Mesothelial cell of epicardium (in vitro differentiated cells): ENCODE measurements around the gene VGLL4. TPM values are rescaled to one million over a fixed set of nuclear protein-coding genes. Genes with fewer than 3 reads are reported as not detected.
A peak's percentile ranks its signal among the peaks of the same experiment; 100 is the strongest.

ENCODE experiments used
- DNase-seq, 2 experiments: peaks; one replicate each; pipeline ENCODE4 v3.0.0; 2021; ENCODE audit warnings: low spot score in 2 of 2; ENCODE audit not compliant: unreplicated experiment in 2 of 2
- H3K27ac Mint-ChIP-seq: 2 replicates; pipeline ENCODE4 v1.8.0; 2021; ENCODE audit warnings: mixed read lengths
- H3K27me3 Mint-ChIP-seq: 2 replicates; pipeline ENCODE4 v1.8.0; 2021; ENCODE audit warnings: low read depth, mixed read lengths
- H3K36me3 Mint-ChIP-seq: 2 replicates; pipeline ENCODE4 v1.8.0; 2021; ENCODE audit warnings: mixed read lengths
- H3K4me1 Mint-ChIP-seq: 2 replicates; pipeline ENCODE4 v1.8.0; 2021; ENCODE audit warnings: mixed read lengths
- H3K4me3 Mint-ChIP-seq: 2 replicates; pipeline ENCODE4 v1.8.0; 2021; ENCODE audit warnings: mild to moderate bottlenecking, moderate library complexity, mixed read lengths
- H3K9me3 Mint-ChIP-seq: 2 replicates; pipeline ENCODE4 v1.8.0; 2021; ENCODE audit warnings: mixed read lengths
- CTCF ChIP-seq: fragments of 200-600 bp; sonication (generic); IDR thresholded peaks from one replicate; pipeline ENCODE4 v1.5.0; 2021; ENCODE audit warnings: antibody characterized with exemption; ENCODE audit not compliant: unreplicated experiment
- total RNA-seq: library from RNA; stranded (reverse); gene quantifications from 3 replicates; pipeline ENCODE4 v1.2.1, GENCODE V29; 2021

VGLL4 gene
- total RNA-seq, 1 donor from 2014 or later: 140 TPM

GRCh38 chr3:11563159-11563864 lies 80.4 kb downstream of the VGLL4 start:
- Mint-ChIP-seq H3K27ac (peak overlapping the region; percentile 69), H3K4me1 (peaks cover 26% of the 10 kb centered on the region), H3K9me3 (no peaks in the 10 kb centered on the region), H3K4me3 (no peak overlapping the region), H3K36me3 (peaks cover 11% of the 10 kb centered on the region), H3K27me3 (no peaks in the 10 kb centered on the region)
- TF ChIP-seq CTCF: no peak
- DNase-seq: no peak

DNA sequence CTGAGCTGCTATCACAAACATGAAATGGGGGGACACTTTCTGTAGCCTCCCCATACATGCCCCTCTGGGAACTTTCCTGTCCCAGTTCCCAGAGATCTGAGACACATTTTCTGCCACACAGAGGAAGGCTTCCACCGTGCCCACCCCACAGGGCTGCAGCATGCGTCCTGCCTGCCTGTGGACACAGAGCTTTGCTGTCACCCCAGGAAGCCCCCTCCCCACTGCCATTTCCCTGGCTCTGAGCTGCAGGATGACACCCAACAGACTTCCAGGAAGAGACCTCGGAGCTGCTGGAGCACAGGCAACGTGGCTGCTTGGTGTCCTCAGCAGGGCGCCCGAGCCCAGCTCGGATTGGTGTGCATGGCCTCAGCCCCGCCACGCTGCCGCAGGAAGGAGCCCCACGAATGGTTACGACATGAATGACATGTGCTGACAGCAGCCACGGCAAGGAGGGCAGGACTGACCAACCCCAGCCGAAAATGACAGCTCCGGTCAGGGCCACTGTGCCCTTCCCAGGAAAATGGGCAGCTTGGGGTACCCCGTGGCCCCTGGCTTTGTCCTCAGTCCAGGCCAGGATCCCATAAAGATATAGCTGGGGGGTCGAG lies 81.3 kb downstream of the VGLL4 start:
- DNase-seq: no peak
- peaks cover 11% of the 10 kb centered on the region for H3K36me3 Mint-ChIP-seq
- peak overlapping the region; percentile 47 for H3K27ac Mint-ChIP-seq

DNA sequence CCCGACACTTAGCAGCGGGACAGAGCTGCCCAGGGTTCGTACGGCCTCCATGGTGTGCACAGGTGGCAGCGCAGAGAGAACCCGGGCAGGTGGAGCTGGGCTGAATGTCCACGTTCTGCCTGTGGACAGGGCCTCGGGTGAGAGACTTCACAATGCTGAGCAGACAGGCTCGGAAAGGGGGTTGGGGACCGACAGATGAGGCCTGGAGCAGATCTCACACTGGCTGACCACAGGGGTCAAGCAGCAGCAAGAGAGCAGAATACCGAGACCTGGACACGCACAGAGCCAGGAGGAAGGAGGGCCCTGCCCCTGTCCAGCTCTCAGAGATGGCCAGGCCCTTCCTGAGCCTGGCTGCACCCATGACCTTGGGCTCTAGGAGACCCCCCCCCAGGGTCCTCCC lies 83.0 kb downstream of the VGLL4 start:
- no peaks in the 10 kb centered on the region for H3K27me3 Mint-ChIP-seq
- no peak for DNase-seq

More for the DNA sequence above, 81.3 kb downstream of the VGLL4 start:
- H3K4me3 Mint-ChIP-seq: no peak overlapping the region
- no peaks in the 10 kb centered on the region for H3K27me3 Mint-ChIP-seq
- TF ChIP-seq CTCF: no peak
- H3K4me1 Mint-ChIP-seq: peaks cover 35% of the 10 kb centered on the region
- H3K9me3 Mint-ChIP-seq: no peaks in the 10 kb centered on the region

GRCh38 chr3:11559816-11560633 lies 83.7 kb downstream of the VGLL4 start:
- H3K4me1 Mint-ChIP-seq: peaks cover 47% of the 10 kb centered on the region
- peaks cover 11% of the 10 kb centered on the region for H3K36me3 Mint-ChIP-seq
- no peak for DNase-seq
- H3K4me3 Mint-ChIP-seq: no peak overlapping the region
- H3K27ac Mint-ChIP-seq: peak overlapping the region; percentile 28
- H3K27me3 Mint-ChIP-seq: no peaks in the 10 kb centered on the region
- no peaks in the 10 kb centered on the region for H3K9me3 Mint-ChIP-seq
- no peak for TF ChIP-seq CTCF

More for the DNA sequence above, 83.0 kb downstream of the VGLL4 start:
- Mint-ChIP-seq H3K27ac (peak overlapping the region; percentile 28), H3K4me3 (no peak overlapping the region), H3K36me3 (peaks cover 11% of the 10 kb centered on the region), H3K9me3 (no peaks in the 10 kb centered on the region), H3K4me1 (peaks cover 47% of the 10 kb centered on the region)
- TF ChIP-seq CTCF: no peak

DNA sequence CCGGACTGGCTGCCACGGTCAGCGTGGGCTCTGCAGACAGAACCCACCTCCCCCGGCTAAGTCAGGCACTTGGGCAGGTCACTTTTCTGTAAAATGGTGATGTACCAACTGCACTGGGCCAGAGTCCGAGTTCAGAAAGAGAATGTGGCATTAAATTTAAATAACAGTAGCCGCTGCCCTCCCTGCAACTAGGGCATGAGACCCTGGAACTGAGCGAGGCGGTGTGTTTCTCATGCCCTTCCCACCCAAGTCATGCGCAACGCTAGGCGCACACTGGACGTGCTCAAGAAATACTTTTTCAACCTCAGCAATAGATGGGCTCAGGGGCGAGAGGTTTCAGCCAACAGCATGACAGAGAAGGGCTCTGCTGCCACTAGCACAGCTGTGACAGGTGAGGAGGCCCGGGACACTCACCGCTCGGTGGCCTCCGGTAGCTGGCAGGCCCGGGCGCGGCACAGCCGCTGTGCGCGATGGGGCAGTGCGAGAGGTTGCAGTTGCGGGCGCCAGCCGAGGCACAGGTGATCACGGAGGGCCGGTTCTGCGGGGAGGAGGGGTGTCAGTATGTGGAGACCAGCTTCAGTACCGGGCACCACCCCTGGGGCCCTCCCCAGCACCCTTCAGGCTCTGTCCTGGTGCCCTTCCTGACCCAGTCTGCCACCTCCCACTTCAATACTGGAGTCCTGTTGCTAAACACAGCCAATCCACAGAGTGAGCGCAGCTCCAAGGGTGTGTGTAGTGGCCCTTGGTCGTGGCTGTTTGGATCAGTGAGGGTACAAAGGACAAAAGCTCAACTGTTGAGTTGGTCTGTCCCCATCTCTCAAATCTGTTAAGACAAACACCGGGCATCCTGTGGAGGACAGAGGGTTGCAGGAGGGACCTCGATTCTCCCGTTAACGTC lies 84.5 kb downstream of the VGLL4 start:
- Mint-ChIP-seq H3K36me3 (peaks cover 11% of the 10 kb centered on the region), H3K9me3 (no peaks in the 10 kb centered on the region), H3K4me1 (peaks cover 47% of the 10 kb centered on the region), H3K27ac (no peak overlapping the region), H3K4me3 (no peak overlapping the region), H3K27me3 (no peaks in the 10 kb centered on the region)
- no peak for DNase-seq
- TF ChIP-seq CTCF: no peak
